CD4-positive, alpha-beta T cell (primary cell): ENCODE measurements around the gene PROCR. TPM values are rescaled to one million over a fixed set of nuclear protein-coding genes. Genes with fewer than 3 reads are reported as not detected.
"Not testable (repeated sequence)": the region's sequence is repeated elsewhere in the genome, so short reads cannot be mapped to it uniquely, and the experiment has no call there.

Experiments used
- ATAC-seq: fragments of 200-7000 bp; cut with Tn5 transposase; one replicate; pipeline ENCODE4 v1.10.0; 2022; ENCODE audit warnings: mild to moderate bottlenecking; ENCODE audit not compliant: poor library complexity
- CTCF ChIA-PET: fragments of 350-600 bp; sonication (Branson Sonifier 250); formaldehyde crosslinking; loops from one replicate; lab custom pipeline; 2021; ENCODE audit warnings: antibody characterized with exemption, inconsistent platforms; lab: Charles Lee
- POLR2A ChIA-PET: fragments of 350-600 bp; sonication (Branson Sonifier 250); formaldehyde crosslinking; loops from one replicate; lab custom pipeline; 2021; ENCODE audit warnings: antibody characterized with exemption, inconsistent platforms; lab: Charles Lee
- DNase-seq, 14 experiments: peaks; one replicate each; pipeline ENCODE4 v3.0.0-alpha.2; 2013 to 2020; ENCODE audit warnings: mixed read lengths in 2 of 14
- H3K27ac ChIP-seq, 2 donors: one replicate each; pipeline versions ENCODE4 v1.5.1 to v1.7.0; 2013; ENCODE audit warnings: low read length in 2 of 2, low read depth in 1 of 2, mild to moderate bottlenecking in 1 of 2
- H3K27me3 ChIP-seq, 2 experiments: 1 replicate in 1 of 2; 2 replicates in 1 of 2; pipeline versions ENCODE4 v1.6.1 to v1.7.0; 2013; ENCODE audit warnings: low read length in 2 of 2, control low read depth in 1 of 2, mild to moderate bottlenecking in 1 of 2, moderate library complexity in 1 of 2; ENCODE audit not compliant: insufficient read depth in 2 of 2, control insufficient read depth in 1 of 2
- H3K36me3 ChIP-seq: one replicate; pipeline ENCODE4 v1.6.1; 2013; ENCODE audit warnings: low read length, control low read depth; ENCODE audit not compliant: insufficient read depth
- H3K4me1 ChIP-seq: one replicate; pipeline ENCODE4 v1.6.1; 2013; ENCODE audit warnings: low read length, control low read depth; ENCODE audit not compliant: insufficient read depth
- H3K4me3 ChIP-seq: one replicate; pipeline ENCODE4 v1.5.1; 2013; ENCODE audit warnings: mild to moderate bottlenecking, low read length, moderate library complexity
- H3K9me3 ChIP-seq, 2 experiments: 1 replicate in 1 of 2; 2 replicates in 1 of 2; pipeline versions ENCODE4 v1.6.1 to v1.7.0; 2013; ENCODE audit warnings: low read length in 2 of 2, mild to moderate bottlenecking in 2 of 2, control low read depth in 1 of 2, moderate library complexity in 1 of 2; ENCODE audit not compliant: control insufficient read depth in 1 of 2, insufficient read depth in 1 of 2
- H3K27ac Mint-ChIP-seq: one replicate; pipeline ENCODE4 v1.8.0; 2020; ENCODE audit warnings: mixed read lengths
- H3K27me3 Mint-ChIP-seq: one replicate; pipeline ENCODE4 v1.8.0; 2021; ENCODE audit warnings: mixed read lengths
- H3K36me3 Mint-ChIP-seq: one replicate; pipeline ENCODE4 v1.8.0; 2021; ENCODE audit warnings: low read depth, mixed read lengths
- H3K4me1 Mint-ChIP-seq: one replicate; pipeline ENCODE4 v1.8.0; 2021; ENCODE audit warnings: low read depth, mixed read lengths
- H3K4me3 Mint-ChIP-seq: one replicate; pipeline ENCODE4 v1.8.0; 2020; ENCODE audit warnings: mild to moderate bottlenecking, mixed read lengths
- H3K9me3 Mint-ChIP-seq: one replicate; pipeline ENCODE4 v1.8.0; 2020; ENCODE audit warnings: mixed read lengths
- intact Hi-C, 2 experiments: fragments of 100-400 bp; cut with DNase I in 1 of 2; cut with micrococcal nuclease in 1 of 2; formaldehyde crosslinking; loops; one replicate each; pipeline versions ENCODE4 v1.15.1 to v1.9.0; 2023 to 2025; cut with DNase I, micrococcal nuclease
- total RNA-seq, 174 experiments: library from RNA in 2 of 174; stranded (reverse) in 2 of 174; gene quantifications; one replicate each; pipeline ENCODE4 v1.2.3 and lab custom pipeline; 2021 to 2026
- TF ChIP-seq, protein P1 (sequence below): fragments of 200-600 bp; IDR thresholded peaks from one replicate; pipeline ENCODE4 v1.8.0; 2022; ENCODE audit warnings: antibody characterized with exemption, mild to moderate bottlenecking

PROCR gene
- total RNA-seq, 2 experiments from 2014 or later: 0.33 to 0.61 TPM

DNA sequence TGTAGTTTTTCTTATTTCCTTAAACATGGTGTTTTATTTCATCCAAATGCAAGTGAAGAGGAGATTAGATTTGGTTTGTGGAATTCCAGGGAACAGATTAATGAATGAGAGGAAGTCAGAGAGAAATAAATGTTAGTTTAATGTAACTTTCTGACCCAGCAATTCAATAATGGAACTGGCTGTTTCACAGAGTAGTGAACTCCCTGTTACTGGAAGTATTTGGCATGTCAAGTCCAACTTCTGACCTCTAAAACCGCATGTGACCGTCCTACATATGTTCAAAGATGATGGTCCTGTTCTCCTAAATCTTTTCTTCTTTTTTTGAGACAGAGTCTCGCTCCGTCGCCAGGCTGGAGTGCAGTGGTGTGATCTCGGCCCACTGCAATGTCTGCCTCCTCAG, 18.7 kb downstream of the PROCR start:
- ChIA-PET CTCF (no interaction called here), POLR2A (no interaction called here)
- intact Hi-C loops: no loop called here
- Mint-ChIP-seq H3K4me3 (no peak overlapping the region), H3K27me3 (no peaks in the 10 kb centered on the region), H3K36me3 (peaks cover 35% of the 10 kb centered on the region), H3K4me1 (no peaks in the 10 kb centered on the region), H3K27ac (no peak overlapping the region), H3K9me3 (no peaks in the 10 kb centered on the region)
- H3K36me3 ChIP-seq: no peaks in the 10 kb centered on the region
- no peak for DNase-seq
- TF ChIP-seq, protein P1, sequence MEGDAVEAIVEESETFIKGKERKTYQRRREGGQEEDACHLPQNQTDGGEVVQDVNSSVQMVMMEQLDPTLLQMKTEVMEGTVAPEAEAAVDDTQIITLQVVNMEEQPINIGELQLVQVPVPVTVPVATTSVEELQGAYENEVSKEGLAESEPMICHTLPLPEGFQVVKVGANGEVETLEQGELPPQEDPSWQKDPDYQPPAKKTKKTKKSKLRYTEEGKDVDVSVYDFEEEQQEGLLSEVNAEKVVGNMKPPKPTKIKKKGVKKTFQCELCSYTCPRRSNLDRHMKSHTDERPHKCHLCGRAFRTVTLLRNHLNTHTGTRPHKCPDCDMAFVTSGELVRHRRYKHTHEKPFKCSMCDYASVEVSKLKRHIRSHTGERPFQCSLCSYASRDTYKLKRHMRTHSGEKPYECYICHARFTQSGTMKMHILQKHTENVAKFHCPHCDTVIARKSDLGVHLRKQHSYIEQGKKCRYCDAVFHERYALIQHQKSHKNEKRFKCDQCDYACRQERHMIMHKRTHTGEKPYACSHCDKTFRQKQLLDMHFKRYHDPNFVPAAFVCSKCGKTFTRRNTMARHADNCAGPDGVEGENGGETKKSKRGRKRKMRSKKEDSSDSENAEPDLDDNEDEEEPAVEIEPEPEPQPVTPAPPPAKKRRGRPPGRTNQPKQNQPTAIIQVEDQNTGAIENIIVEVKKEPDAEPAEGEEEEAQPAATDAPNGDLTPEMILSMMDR: no peak
- H3K27ac ChIP-seq: no peak overlapping the region
- no peaks in the 10 kb centered on the region for H3K27me3 ChIP-seq
- ATAC-seq: no peak
- H3K4me3 ChIP-seq: no peak overlapping the region
- peaks cover 0 to 1% of the 10 kb centered on the region in 2 experiments for H3K9me3 ChIP-seq
- H3K4me1 ChIP-seq: no peaks in the 10 kb centered on the region

DNA sequence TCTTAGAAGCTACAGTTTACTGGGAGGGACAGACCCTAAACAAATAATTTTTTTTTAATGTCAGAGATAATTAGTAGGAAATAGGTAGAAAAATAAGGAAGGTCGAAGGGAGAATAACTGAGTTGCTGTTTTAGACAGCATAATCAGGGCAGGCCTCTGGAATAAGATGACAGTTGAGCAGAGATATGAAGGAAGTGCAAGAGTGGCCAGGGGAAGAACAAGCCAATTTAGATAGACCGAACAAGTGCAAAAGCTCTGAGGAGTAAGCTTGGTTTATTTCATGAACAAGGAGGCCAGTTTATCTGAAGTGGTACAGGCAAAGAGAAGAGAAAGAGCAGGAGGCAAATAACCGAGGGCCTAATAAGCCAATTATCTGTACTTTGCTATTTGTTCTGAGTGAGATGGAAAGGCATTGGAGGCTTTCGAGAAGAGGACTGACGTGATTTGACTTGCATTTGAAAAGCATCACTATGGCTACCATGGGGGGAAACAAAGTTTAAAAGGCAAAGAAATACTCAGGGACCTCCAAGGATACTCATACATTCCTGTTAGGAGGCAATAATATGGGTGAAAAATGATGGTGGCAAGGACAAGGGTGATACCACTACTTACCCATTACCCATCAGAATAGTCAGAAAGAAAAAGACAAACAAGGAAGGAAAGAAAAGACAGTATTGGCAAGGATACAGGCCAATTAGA, 19.7 kb downstream of the PROCR start:
- no peak overlapping the region for H3K4me3 ChIP-seq
- Mint-ChIP-seq H3K9me3 (peaks cover 4% of the 10 kb centered on the region), H3K27ac (no peak overlapping the region), H3K4me3 (no peak overlapping the region), H3K27me3 (no peaks in the 10 kb centered on the region), H3K4me1 (no peaks in the 10 kb centered on the region), H3K36me3 (peaks cover 40% of the 10 kb centered on the region)
- TF ChIP-seq, protein P1: no peak
- ATAC-seq (no peak), DNase-seq (no peak)
- no peak overlapping the region for H3K27ac ChIP-seq
- intact Hi-C loops: no loop called here
- ChIA-PET CTCF (no interaction called here), POLR2A (no interaction called here)
- H3K9me3 ChIP-seq: peaks cover 6 to 7% of the 10 kb centered on the region in 2 experiments
- no peaks in the 10 kb centered on the region for H3K27me3 ChIP-seq
- no peaks in the 10 kb centered on the region for H3K36me3 ChIP-seq
- no peaks in the 10 kb centered on the region for H3K4me1 ChIP-seq

DNA sequence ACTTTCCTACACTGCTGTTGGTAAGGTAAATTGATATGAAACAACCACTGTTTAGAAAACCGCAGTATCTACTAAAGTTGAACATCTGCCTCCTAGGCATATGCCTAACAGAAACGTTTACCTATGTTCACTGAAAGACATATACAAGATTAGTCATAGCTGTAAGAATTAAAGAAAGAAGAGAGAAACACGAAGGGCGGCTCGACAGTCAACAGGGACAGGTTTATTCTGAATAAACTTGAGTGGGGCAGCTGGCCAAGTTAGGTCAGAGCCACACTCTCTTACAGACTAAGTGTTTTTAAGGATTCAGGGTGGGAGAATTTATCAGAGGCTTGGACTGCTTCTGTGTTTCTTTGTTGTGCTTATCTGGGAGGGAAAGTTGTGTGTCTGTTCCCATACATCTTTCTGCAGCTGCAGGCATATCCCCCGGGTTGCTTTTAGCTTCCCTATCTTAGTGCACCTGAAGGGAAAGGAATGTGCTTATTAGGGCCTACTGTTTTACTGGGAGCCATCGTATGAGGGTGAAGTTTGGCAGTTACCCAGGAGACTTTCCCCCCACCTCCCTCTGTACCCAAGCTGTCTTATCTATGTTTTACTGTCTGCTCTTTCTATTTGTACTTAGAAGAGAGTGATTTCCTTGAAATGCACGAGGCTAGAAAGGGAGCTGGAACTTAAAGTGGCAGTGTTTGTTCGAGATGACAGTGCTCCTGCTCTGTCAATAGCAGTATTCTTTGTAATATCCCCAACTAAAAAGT, 20.4 kb downstream of the PROCR start:
- POLR2A ChIA-PET: no interaction called here
- no peak for DNase-seq
- intact Hi-C loops: no loop called here
- Mint-ChIP-seq H3K36me3 (peaks cover 47% of the 10 kb centered on the region), H3K27me3 (no peaks in the 10 kb centered on the region), H3K27ac (no peak overlapping the region), H3K4me3 (no peak overlapping the region), H3K4me1 (no peaks in the 10 kb centered on the region), H3K9me3 (peaks cover 8% of the 10 kb centered on the region)
- CTCF ChIA-PET: no interaction called here
- Histone ChIP-seq H3K27ac (no peak overlapping the region), H3K27me3 (no peaks in the 10 kb centered on the region), H3K4me3 (no peak overlapping the region), H3K4me1 (no peaks in the 10 kb centered on the region), H3K9me3 (peaks cover 7 to 11% of the 10 kb centered on the region in 2 experiments), H3K36me3 (no peaks in the 10 kb centered on the region)
- TF ChIP-seq, protein P1: no peak
- ATAC-seq: no peak

DNA sequence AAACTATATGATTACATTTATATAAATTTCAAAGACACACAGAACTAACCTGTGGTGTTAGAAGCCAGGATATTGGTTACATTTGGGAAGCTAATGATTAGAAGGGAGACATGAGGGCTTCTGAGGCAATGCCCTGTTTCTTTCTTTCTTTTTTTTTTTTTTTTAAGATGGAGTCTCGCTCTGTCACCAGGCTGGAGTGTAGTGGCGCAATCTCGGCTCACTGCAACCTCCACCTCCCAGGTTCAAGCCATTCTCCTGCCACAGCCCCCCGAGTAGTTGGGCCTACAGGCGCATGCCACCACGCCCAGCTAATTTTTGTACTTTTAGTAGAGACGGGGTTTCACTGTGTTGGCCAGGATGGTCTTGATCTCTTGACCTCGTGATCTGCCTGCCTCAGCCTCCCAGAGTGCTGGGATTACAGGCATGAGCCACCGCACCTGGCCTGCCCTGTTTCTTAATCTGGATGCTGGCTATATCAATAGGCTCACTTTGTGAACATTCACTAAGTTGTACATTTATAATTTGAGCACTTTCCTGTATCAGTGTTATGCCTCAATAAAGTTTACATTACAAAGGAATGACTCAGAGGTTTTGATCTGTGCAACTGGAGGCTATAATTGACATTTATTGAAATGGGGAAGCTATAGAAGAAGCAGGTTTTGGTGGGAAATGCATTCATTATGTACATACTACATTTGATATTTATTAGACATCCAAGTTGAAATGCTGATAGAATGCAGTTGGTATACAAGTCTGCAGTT, 21.3 kb downstream of the PROCR start:
- CTCF ChIA-PET, H3K4me3 ChIP-seq, intact Hi-C loops, DNase-seq, H3K27me3 ChIP-seq, ATAC-seq, H3K4me1 ChIP-seq, POLR2A ChIA-PET, H3K27ac ChIP-seq, H3K27me3 Mint-ChIP-seq, H3K27ac Mint-ChIP-seq, H3K36me3 ChIP-seq, H3K4me1 Mint-ChIP-seq, H3K9me3 Mint-ChIP-seq, H3K4me3 Mint-ChIP-seq: not testable (repeated sequence)
- H3K9me3 ChIP-seq: peaks cover 11 to 16% of the 10 kb centered on the region in 2 experiments
- peaks cover 56% of the 10 kb centered on the region for H3K36me3 Mint-ChIP-seq
